Measurements from ENCODE around the gene ASXL1. TPM values are rescaled to one million over a fixed set of nuclear protein-coding genes. Genes with fewer than 3 reads are reported as not detected.

ASXL1 gene
- total and polyA plus RNA-seq, 9 of the 15 experiments (the other 6 are each of a cell fraction or from before 2014, with no cell fraction given), result 6.5 to 65.3 (median 32.3) TPM

DNA sequence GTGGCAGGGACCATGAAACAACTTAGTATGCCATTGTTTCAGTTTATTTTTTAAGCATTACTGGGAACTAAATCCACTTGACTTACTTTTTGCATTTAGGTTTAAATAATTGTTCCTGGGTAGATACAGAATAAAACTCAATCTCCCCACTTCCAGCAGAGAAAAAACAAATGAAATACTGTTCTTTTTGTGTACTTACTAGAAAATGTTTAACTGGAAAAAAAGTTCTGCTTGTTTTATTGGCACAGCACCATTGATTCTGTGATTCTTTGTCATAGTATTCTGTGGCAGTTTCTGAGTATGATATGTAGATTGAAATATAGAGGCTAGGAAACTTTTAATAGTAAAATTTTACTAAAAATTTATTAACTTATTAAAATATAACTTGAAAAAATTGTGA, 10.2 kb downstream of the ASXL1 start (continued):
- TF ChIP-seq, protein P1, sequence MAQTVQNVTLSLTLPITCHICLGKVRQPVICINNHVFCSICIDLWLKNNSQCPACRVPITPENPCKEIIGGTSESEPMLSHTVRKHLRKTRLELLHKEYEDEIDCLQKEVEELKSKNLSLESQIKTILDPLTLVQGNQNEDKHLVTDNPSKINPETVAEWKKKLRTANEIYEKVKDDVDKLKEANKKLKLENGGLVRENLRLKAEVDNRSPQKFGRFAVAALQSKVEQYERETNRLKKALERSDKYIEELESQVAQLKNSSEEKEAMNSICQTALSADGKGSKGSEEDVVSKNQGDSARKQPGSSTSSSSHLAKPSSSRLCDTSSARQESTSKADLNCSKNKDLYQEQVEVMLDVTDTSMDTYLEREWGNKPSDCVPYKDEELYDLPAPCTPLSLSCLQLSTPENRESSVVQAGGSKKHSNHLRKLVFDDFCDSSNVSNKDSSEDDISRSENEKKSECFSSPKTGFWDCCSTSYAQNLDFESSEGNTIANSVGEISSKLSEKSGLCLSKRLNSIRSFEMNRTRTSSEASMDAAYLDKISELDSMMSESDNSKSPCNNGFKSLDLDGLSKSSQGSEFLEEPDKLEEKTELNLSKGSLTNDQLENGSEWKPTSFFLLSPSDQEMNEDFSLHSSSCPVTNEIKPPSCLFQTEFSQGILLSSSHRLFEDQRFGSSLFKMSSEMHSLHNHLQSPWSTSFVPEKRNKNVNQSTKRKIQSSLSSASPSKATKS (CRISPR knock-in tag; IDR thresholded peaks at IDR 0.05), result no peak
- TF ChIP-seq KAT7 (CRISPR knock-in tag; IDR thresholded peaks at IDR 0.05; ENCODE audit: borderline replicate concordance) (no peak), ARHGAP35 (IDR thresholded peaks at IDR 0.05; ENCODE audit: partially characterized antibody) (no peak), JUN (IDR thresholded peaks at IDR 0.05; ENCODE audit: borderline replicate concordance, low read depth, low read length) (no peak), JUN (CRISPR knock-in tag; IDR thresholded peaks at IDR 0.05; ENCODE audit: borderline replicate concordance) (no peak), CC2D1A (IDR thresholded peaks at IDR 0.05) (no peak)

DNA sequence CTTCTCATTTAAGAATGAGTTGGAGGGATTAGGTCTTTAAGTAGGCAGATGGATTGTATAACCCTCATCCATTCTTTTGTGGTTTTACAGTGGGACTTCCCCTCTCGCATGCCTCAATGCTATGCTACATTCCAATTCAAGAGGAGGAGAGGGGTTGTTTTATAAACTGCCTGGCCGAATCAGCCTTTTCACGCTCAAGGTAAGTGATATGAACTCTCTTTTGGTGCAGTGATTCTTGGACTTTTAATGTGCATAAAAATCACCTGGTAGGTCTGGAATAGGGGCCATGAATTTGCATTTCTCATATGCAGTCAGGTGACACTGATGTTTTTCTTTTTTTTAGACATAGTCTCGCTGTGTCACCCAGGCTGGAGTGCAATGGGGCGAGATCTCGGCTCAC, 10.8 kb downstream of the ASXL1 start:
- Histone ChIP-seq H3K79me2 (ENCODE audit: control insufficient read depth, insufficient read depth, low read length) (peaks cover 69% of the 10 kb centered on the region), H3K4me1 (replicated peaks in 1 of 2; ENCODE audit: control insufficient read depth in 2 of 2, insufficient read depth in 2 of 2, low read length in 2 of 2) (peaks cover 0 to 5% of the 10 kb centered on the region in 2 experiments; a peak in 3 of 5 replicates), H3K4me2 (ENCODE audit: insufficient read depth, low read length) (no peak overlapping the region), H3K9me3 (replicated peaks; ENCODE audit: control insufficient read depth, insufficient read depth, low read depth, low read length) (no peaks in the 10 kb centered on the region), H3K27me3 (ENCODE audit: control insufficient read depth in 2 of 2, insufficient read depth in 2 of 2, low read length in 2 of 2) (no peaks in the 10 kb centered on the region), H4K20me1 (replicated peaks; ENCODE audit: control insufficient read depth, insufficient read depth, low read length) (peaks cover 16% of the 10 kb centered on the region), H3K9me1 (ENCODE audit: control insufficient read depth, insufficient read depth, low read length) (no peaks in the 10 kb centered on the region), H3K4me3 (no peak overlapping the region), H3K9ac (ENCODE audit: insufficient read depth in 1 of 2, low read depth in 2 of 2, low read length in 2 of 2) (no peak overlapping the region), H3K27ac (ENCODE audit: extremely low read depth, low read depth, low read length) (no peak overlapping the region), H3K36me3 (ENCODE audit: control insufficient read depth, insufficient read depth, low read length) (peaks cover 72% of the 10 kb centered on the region), H2AFZ (ENCODE audit: low read depth, low read length) (no peak overlapping the region)
- intact Hi-C loops (cut with micrococcal nuclease), result no loop called here
- TF ChIP-seq TOE1 (IDR thresholded peaks at IDR 0.05; ENCODE audit: borderline replicate concordance), result no peak
- TF ChIP-seq TOE1 (CRISPR knock-in tag; IDR thresholded peaks at IDR 0.05; ENCODE audit: borderline replicate concordance, low read depth), result no peak
- no TSS peak for BruUV-seq (replicated peaks)
- DNase-seq (ENCODE audit: extremely low read depth in 1 of 4, low spot score in 3 of 4), result no peak
- ATAC-seq, result no peak
- CTCF ChIA-PET (ENCODE audit: low intra/inter-chr PET ratio), result no interaction called here
- FAIRE-seq, result no peak
- WGBS (ENCODE audit: insufficient coverage, low coverage, missing lambda C conversion rate), result 88% methylated on average over 6 of the region's 6 CpGs
- in situ Hi-C loops (cut with MboI), result no loop called here
- POLR2A ChIA-PET, result interaction anchor here (0.6 kb wide), 1 partner anchor 9 kb away, joined by 3 read pairs; no protein-coding TSS in a partner anchor
